Medulla oblongata (tissue), 1 donor: ENCODE measurements around the gene COQ9.
A peak's percentile ranks its signal among the peaks of the same experiment; 100 is the strongest.
"Not testable (repeated sequence)": the region's sequence is repeated elsewhere in the genome, so short reads cannot be mapped to it uniquely, and the experiment has no call there.

ENCODE experiments used
- DNase-seq: peaks from one replicate; pipeline ENCODE4 v3.0.0-alpha.2; 2015; ENCODE audit errors: extremely low spot score

COQ9 gene

DNA sequence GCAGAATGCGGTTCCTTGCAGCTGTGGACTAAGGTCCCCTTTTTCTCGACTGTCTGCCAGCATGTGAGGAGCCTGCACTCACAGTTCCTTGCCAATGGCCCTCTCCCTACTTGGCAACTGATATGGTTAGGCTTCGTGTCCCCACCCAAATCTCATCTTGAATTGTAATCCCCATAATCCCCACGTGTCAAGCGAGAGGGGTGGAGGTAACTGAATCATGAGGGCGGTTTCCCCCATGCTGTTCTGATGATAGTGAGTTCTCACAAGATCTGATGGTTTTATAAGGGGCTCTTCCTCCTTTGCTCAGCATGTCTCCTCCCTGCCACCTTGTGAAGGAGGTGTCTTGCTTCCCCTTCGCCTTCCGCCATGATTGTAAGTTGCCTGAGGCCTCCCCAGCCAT is 20.0 kb upstream of the COQ9 start:
- no peak for DNase-seq

DNA sequence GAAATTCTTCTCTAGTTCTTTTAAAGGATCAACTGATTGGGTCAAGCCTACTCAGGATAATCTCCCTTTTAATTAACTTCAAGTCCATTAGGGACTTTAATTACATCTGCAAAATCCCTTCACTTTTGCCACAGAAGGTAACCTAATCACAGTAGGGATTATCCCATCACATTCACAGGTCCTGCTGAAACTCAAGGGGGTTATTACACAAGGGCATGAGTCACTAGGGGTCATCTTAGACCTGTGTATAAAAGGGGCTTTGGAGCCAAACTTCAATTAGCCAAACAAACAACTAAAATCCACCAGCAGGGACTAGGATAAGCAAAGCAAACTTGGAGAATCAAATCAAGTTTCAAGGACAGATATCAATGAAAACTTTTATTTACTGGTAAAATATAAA is 19.5 kb upstream of the COQ9 start:
- DNase-seq = no peak

DNA sequence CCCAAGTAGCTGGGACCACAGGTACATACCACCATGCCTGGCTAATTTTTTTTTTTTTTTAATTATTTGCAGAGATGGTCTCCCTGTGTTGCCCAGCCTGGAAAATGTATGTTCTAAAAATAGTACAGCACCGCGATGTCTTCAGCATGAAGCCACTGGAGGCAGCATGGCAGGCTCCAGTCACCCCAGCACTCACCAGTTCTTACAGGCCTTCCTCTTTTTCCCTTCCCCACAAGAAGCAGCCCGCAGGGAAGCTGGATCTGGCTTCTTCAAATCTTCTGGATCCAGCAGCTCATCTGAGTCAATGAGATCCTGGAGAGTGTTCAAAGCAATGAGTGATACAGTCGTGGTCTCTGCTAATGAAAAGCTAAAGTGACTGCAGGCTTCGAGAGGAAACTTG is 16.3 kb upstream of the COQ9 start:
- DNase-seq = no peak

DNA sequence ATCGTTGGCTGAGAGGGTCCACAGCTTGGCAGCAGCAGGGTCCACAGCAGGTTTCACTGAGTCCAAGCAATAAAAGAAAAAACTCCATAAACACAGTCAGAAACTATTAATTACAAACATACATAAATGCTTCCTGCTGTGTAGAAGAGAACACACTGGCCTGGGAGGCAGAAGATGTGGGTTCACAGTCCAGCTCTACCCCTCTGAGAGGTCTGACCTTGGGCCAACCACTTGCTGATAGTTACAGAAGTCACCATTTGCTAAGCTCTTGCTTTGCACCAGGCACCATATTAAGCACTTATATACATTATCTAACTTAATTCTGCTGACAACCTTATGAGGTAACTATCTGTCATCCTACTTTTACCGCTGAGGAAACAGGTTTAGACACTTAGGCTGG is 14.8 kb upstream of the COQ9 start:
- DNase-seq = no peak

DNA sequence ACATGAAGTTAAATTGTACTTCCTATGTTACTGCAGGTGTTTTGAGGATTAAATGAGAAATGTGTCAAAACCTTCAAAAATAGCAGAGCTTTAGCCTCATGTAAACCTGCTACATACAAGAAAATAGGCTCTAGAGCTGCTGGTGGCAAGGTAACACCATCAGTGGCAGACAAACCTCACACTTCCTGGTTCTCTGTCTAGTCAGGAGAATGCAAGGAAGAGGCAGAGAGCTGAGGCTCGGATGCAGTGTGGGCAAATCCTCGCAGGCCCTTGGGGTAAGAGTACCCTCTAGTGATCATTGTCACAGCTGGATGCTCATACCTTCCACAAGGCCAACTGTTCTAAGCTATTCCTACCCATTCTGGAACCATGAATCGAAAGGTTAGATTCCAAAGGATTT is 14.3 kb upstream of the COQ9 start:
- DNase-seq = no peak

DNA sequence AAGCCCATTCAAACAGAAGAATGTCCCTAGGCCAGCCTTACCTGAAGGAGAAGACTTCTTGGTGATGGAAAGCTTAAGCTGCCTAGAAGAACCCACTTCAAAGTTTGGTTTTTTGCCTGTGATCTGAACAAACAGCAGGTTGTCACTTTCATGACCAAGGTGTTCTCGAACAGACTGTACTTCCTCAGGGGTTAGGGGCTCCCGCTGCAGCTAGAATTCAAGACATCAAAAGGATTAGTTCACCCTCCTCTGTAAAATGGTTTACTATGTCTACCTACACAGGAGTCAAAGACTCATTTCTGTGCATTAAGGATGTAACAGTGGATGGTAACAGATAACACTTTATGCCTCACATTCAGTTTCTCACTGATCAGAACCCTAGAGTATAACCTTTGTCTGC is 13.3 kb upstream of the COQ9 start:
- DNase-seq = no peak

DNA sequence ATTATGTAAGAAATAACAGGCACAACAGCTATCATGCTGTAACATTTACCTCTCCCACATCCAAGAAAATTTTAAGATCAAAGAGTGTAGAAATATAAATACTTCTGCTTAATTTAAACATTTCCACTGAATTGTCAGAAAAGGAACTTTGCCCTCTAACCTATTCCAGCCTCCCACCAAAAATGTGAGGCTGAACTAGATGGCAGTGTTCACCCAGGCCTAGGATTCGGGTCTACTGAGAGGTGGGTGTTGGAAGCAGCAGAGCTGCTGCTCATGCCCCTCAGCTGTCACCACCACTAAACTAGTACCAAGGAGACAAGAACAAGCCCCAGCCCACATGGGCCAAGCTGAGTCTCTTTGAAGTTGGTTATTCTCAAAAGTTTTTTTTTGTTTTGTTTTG is 11.4 kb upstream of the COQ9 start:
- DNase-seq = no peak

DNA sequence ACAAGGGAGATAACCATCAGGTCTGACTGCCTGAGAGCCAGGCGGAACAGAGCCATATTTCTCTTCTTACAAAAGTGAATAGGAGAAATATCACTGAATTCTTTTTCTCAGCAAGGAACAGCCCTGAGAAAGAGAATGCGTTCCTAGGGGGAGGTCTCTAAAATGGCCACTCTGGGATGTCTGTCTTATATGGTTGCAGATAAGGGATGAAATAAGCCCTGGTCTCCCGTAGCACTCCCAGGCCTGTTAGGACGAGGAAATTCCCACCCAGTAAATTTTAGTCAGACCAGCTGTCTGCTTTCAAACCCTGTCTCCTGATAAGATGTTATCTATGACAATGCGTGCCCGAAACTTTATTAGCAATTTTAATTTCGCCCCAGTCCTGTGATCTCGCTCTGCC is 7.3 kb upstream of the COQ9 start:
- DNase-seq = not testable (repeated sequence)

DNA sequence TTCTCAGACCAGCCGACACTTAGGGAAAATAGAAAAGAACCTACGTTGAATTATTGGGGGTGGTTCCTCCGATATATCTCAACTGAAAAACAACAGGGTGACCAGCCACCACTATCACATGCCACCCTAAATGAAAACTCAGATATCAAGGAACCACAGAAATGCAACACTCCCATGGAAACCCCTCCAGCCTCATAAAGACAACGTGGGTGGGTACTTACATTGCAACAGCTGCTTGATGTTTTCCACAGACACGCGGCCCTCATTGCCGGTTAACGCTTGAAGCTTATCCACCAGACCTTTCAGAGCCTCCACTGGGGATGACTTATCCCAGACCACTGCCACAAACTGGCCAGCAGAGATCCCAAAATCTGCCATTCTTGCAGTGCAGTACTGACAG is 6.7 kb upstream of the COQ9 start:
- not testable (repeated sequence) for DNase-seq

DNA sequence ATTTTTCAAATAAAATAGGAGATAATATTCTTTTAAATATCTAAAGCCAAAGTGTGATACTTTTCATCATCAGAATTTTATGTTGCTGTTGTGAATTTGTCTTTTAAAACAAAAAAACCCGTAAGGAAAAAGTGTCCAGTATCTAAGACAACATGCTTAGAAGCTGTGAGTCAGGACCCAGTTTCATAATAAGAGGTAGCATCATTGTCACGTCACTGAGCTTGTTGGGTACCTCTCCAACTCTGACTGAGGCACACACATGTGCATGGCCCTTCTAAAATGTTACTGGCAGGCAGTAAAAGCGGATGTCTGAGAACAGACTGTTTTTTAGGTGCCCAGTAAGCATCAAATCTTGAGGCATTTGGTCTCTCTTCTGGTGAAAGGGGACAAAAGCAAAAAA is 2.6 kb upstream of the COQ9 start:
- no peak for DNase-seq

DNA sequence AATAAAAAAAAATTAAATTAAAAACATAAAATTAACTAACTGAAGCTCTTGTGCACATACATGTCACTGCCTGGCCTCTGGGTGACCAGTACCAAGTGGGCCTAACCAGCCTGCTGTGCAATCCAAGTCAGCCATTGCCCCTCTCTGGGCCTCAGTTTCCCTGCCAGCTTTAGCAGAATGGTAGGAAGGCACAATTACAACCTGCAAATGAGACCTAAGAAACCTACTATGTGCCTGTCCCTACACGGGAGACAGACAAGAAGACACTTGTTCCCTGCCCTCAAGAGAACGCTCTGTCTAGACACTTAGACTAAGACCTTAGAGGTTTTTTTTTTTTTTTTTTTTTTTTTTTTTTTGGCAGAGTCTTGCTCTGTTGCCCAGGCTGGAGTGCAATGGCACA is 1.8 kb upstream of the COQ9 start:
- no peak for DNase-seq

DNA sequence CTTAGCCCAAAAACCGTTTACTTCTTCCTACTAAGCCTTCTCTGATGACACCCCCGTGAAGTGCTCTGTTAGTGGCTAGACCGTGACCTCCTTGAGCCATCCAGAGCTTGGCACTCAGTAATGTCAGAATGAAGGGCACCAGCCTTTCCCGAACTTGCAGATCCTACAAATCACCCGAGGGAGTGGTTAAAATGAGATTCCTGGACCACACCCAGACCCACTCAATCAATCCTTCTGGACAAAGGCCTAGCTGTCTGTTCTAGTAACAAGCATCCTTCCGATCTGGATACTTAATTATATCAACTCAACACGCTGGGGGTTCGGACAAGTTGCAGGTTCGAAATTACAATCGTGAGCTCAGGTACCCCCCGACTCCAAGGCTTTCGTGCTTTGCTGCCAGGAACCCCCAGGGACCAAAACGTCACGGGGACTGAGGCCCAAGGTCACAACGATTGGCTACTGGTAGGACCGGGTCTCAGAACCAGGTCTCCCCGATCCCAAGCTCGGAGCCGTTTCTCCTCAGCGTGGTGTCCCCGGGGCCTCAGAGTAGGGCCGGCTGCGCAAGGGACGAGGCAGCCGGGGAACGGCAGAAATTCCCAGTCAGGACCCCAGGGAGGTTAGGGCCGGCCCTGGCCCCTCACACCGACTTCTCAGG is 621 bp upstream of the COQ9 start:
- peak; percentile 13 for DNase-seq

DNA sequence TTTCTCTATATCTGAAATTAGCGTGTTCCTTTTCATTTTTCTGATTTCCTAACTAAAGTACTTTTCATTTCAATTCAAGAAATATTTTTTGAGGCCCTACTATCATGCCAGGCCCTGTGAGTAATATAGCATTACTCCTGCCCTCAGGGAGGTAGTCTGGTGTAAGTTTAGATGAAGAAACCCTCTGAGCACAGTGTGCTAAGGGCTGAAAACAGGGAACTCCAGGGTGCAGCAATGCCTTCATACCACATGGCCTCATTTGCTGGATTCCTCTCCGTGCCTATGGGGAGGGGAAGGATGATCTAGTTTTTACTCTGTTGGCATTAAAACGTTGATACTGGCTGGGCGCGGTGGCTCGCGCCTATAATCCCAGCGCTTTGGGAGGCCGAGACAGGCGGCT is 4.7 kb downstream of the COQ9 start:
- DNase-seq = no peak

DNA sequence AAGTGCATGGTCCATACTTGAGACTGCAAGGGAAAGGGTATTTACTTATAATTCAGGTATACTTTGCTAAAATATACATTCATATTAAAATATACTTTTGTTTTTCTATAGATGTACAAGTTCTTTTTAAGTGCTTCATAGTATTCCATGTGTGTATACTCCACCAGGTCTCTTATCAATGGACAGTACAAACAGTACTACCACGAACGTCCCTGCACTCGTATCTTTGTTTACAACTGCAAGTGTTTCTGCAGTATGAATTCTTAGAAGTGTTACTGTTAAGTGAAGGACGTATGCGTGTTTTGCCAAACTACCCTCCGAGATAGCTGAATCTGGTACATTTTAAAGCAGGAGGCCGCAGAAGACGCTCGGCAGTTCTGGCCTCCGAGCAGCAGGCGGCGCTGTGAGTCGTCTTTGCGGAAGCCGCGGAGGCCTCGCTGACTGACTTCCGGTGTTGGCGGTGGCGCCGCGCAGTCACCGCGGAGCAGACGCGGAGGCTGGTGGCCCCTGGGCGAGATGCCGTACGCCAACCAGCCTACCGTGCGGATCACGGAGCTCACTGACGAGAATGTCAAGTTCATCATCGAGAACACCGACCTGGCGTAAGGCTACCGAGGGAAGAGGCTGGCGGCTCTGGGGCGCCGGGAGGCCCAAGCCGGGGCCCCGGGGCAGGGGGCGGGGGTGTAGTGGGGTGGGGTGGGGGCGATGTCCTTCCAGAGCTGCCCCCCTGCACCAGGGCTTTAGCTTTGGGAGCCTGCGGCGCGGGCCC is 15.1 kb downstream of the COQ9 start, which contains the start of gene POLR2C:
POLR2C (plus strand) TSS at position 471 of the 769 bp plus-strand sequence; CDS start at position 517, 46 bp downstream.
- DNase-seq = peak; percentile 85

DNA sequence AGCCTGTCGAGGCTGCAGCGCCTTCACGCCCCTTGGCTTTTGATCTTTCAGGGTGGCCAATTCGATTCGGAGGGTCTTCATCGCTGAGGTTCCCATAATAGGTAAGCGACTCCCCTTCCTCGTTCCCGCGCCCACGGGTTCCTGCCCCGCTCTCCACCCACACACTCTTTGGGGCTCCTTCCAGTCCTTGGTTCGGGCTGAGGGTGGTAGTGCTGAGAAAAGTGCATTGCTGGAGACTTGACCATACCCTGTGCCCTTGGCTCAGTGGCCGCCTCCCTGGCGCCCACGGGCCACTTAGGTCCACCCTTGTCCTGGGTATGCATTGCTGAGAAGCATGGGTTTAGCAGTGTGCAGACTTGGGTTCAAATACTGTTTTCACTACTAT is 15.7 kb downstream of the COQ9 start:
- DNase-seq = no peak

DNA sequence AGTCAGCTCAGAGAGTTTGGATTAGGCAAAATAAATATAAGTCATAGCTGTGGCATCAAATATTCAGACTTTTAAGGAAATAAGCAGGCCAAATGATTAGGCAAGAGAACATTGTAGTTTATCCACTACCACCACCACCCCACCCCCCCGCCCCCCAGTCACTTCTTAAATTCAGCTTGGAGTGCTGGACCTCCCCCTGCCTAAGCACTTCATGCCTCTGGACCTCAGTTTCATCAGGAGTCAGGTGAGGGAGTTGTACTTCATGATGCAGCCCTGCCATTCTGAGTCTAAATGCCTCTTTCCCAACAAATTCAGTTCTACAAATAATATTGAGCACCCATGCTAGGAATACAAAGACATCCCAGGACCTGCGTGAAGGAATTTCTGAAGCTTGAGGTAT is 17.2 kb downstream of the COQ9 start:
- no peak for DNase-seq

DNA sequence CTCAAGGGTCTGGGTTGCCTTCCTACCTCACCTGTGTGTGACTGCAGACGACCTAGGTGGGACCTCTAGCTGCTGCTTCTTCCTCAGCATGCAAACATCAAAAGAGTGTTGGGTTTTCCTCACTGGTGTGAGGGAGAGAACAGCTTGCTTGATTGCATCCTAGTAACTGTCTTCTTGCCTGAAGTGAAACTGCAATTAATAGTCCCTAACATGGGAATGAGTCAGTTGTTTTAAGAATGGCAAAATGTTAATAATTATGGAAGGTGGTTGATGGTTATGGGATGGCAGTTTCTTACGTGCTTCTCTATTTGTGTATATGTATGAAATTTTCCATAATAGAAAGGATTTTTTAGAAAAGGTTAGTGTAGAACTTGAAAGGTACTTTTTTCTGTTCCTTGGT is 21.1 kb downstream of the COQ9 start:
- DNase-seq = no peak

DNA sequence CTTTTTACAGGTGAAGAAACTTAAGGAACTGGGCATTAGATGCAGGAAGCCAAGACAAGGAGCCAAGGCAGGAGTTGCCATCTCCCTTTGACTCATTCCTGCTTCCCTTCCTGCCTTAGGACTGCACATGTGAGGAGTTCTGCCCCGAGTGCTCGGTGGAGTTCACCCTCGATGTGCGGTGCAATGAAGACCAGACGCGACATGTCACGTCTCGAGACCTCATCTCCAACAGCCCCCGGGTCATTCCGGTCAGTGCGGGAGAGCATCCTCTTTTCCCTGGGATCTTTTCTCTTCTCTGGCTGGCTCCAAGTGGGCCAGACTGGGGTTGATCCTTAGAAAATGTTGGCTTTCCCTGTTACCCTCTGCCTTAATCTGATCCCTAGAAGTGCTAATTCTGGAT is 21.8 kb downstream of the COQ9 start:
- no peak for DNase-seq

DNA sequence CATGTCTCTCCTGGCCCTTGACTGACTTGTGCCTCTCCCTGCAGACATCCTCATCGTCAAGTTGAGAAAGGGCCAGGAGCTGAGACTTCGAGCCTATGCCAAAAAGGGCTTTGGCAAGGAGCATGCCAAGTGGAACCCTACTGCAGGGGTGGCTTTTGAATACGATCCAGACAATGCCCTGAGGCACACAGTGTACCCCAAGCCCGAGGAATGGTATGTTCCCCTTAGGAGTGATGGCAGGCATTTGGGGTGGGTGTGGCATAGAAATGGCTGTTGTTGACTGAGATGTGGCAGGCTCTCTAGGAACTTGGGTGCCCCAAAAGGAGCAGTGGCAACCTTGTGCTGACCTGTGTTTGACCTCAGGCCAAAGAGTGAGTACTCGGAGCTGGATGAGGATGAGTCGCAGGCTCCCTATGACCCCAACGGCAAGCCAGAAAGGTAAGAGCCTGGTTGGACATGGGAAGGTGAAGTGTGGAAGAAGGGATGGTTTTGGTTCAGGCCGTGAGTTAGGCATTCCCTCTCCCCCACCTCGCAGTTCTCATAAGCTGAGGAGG is 22.7 kb downstream of the COQ9 start:
- no peak for DNase-seq

DNA sequence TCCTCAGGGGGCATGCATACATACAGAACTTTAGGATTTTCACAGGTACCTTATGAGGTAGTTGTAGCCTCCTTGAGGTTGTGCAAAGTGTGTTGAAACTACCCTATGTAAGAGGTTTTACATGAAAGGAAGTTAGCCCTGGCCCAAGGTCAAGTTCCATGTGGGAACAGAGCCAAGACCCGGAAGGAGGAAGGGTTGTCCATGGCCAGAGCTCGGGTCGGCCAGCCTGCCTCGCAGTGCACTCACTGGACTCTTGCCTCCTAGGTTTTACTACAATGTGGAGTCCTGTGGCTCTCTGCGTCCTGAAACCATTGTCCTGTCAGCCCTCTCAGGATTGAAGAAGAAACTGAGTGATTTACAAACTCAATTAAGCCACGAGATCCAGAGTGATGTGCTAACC is 23.4 kb downstream of the COQ9 start:
- DNase-seq = peak; percentile 24

DNA sequence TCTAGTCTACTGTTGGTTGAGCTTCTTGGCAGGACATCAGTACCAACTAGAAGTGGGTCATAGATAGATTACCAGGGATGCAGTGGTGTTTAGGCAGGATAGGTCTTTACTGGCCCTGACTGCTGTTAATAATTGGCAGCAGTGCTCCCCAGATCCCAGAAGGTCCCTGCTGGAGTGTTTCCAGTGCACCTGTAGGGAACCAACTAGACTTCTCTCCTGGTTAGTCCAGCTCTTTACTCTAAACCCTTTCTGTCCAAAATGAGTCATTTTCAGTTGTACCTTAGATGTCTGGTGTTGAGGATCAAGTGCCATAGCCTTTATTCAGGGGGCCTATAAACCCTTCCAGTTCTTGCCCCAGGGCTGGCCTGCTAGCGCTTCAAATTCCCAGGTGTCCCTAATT is 23.9 kb downstream of the COQ9 start:
- no peak for DNase-seq

DNA sequence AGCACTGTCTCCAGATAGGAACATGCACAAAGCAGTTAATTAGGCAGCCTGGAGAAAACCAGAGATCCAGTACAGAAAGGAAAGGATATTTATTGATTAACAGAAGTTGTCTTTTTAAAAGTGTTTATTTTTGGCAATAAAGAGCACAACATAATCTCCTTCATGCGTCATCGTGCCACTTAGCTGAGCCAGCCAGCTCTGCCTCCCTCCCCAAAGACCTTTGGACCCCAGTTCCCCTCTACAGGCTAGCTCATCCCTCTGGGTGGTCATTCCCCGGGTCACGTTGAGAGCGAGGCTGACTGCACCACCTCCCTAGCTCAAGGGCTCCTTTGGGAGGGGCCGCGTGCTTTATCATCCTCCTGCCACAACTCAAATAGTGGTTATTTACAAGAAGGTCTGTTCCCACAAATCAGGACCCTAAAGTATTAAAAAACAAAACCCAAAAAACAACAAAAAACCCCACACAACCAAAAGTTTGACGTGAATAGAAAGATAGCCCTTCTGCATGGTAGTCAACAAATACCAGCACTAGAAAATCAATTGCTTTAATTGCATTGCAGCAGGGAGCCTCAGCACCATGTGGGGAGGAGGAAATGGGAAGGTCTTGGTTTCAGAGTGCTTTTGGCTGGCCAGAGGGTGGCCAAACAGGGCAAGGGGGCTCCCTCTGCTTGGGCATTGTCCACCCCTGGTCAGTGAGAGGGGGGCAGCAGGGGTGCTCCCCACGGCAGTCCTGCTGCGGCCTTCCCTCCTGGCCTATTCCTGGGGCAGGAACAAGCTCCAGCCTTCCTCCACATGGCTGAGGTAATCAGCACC is 24.8 kb downstream of the COQ9 start:
- no peak for DNase-seq
